NCI-H187 (cell line): ENCODE measurements around the gene KCNN1.
"Not testable (repeated sequence)": the region's sequence is repeated elsewhere in the genome, so short reads cannot be mapped to it uniquely, and the experiment has no call there.

ENCODE experiments used
- DNase-seq, 2 experiments: peaks; one replicate each; lab custom pipeline; 2025; lab: John Stamatoyannopoulos, UW

Gene KCNN1

DNA sequence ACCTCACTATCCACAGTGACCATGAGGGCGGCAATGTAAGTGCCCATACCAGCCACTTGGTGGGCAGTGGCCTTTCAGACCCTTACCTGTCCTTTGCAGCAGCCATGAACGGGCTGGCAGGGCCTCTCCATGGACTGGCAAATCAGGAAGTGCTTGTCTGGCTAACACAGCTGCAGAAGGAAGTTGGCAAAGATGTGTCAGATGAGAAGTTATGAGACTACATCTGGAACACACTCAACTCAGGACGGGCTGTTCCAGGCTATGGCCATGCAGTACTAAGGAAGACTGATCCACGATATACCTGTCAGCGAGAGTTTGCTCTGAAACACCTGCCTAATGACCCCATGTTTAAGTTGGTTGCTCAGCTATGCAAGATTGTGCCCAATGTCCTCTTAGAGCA lies 64.5 kb downstream of the KCNN1 start:
- DNase-seq: not testable (repeated sequence)

DNA sequence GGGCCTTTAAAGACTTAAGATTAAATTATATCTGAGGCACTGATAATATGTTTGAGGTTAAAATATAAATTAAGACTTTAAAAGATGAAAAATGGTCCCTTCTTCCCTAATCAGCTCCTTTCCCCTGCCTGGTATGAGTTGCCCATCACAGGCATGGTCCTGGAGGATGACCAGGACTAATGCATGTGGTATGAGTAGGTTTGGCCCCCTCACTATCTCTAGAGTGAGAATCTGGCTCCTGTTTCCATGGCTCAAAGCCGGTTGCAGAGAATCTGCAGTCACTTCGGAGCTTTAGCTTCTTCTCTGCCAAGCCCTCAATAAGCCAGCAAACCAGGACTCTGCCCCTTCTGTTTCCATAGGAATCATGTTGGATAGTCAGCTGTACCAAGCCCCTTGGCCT lies 65.2 kb downstream of the KCNN1 start:
- not testable (repeated sequence) for DNase-seq

DNA sequence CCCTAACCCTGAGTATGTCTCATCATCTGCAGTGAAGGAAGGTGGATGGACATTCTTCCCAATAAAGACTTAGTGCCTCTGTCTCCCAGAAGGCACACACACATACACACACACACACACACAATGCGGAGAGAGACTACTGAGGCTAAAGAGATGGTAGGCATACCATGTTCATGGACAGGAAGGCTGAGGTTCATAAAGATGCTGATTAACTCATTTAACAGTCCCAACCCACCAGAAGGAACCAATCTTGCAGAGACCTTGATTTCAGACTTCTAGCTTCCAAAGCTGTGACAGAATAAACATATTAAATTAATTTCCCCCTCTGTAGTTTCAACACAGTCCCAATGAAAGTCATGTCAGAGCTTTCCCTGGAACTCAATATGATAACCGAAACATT lies 74.1 kb downstream of the KCNN1 start:
- DNase-seq: no peak

DNA sequence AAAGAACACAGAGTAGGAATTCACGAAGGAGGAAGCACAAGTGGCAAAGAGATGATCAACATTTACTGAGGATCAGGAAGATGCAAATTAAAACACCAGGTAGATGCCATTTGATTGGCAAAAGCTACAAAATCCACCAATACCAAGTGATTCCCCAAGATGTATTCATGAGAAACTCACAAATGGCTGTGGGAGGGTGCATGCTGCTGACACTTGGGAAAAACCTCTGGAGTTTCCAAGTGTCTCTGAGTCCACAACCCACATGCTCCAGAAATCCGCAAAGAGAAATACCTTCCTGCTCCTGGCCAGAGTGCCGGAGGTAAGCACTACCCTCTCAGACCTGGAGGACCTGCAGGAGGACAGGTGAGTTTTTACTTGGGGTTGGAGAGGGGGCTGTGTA lies 76.8 kb downstream of the KCNN1 start:
- DNase-seq: no peak

DNA sequence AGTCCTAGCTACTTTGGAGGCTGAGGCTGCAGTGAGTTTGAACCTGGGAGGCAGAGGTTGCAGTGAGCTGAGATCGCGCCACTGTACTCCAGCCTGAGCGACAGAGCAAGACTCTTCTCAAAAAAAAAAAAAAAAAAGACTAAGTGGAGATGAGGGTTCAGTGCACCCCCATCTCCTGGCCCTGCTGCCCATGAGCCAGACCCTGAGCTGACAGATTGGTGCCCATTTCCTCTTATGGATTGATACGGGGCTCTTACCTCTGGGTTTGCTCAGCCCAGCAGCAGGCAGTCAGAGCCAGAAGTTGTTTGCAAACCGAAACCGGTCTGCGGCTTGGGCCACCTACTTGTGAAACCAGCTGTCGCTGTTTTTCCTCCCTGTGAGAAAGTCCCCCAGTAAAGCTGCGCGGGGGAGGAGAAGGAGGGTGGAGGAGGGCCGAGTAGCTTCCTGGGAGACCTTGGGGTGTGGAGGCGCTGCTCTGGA lies 78.0 kb downstream of the KCNN1 start:
- no peak for DNase-seq

DNA sequence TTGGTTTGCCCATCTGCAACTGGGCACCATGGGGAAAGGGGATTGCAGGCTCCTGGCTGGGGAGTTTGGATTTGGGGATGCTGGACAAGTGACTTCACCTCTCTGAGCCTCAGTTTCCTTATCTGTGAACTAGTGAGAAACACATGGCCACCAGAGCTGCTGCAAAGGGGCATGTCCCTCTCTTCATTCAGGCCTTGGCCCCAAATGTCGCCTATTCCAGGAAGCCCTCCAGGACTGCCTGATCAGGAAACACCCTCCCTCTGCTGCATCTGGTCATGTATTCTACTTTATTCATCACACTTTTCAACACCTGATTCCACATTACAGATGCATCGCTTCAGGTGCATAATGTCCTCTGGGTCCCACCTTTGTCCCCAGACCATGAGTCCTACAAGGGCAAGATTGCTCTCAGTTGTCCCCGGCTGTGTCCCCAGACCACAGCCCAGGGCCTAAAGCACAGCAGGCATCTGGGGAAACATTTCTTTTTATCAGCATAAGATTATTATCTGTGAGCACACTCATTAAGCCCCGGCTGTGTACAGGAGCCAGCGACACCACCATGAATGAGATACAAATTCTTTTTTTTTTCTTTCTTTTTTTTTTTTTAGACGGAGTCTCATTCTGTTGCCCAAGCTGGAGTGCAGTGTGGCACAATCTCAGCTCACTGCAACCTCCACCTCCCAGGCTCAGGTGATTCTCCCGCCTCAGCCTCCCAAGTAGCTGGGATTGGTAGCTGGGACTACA lies 78.6 kb downstream of the KCNN1 start:
- no peak for DNase-seq

DNA sequence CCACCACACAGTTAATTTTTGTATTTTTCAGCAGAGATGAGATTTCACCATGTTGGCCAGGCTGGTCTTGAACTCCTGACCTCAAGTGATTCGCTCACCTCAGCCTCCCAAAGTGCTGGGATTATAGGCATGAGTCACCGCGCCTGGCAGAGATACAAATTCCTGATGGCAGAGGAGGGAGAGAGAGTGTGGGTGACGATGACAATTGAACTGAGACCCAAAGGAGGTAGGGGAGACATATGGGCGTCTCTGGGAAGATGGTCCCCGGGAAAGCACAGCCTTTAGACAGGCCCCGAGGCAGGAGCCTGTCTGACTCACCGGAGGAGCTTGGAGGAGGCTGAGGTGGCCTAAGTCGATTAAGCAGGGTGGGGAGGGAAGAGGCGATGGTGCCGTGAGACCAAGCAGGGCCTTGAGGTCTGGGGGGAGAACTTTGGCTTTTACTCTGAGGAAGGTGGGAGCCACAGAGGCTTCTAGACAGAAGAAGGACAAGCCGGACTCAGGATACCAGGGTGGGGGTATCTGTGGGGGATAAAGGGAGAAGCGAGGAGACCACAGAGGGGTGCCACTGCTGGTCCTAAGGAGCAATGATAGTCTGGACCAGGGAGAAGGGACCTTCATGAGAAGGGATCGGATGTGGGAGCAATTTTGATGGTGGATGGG lies 79.3 kb downstream of the KCNN1 start:
- DNase-seq: no peak

DNA sequence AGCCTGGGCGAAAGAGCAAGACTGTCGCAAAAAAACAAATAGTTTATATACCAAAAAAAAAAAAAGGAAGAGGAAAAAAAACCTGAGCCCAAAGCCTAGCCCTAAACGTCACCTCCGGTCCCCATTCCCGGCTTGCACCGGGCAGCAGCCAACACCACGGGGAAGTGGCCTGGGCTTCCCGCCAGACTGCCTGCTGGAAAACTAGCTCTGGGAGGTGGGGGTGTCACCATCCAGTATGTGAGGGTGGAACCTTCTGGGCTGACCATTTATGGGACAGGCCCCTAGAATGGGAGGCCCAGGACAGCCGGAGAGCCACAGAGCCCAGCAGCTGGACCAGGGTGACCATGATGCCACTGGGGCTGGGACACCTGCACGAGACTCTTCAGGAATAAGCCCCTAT lies 82.5 kb downstream of the KCNN1 start:
- no peak for DNase-seq
